B cell (primary cell): ENCODE data around the gene PTGER3. TPM values are rescaled to one million over a fixed set of nuclear protein-coding genes. Genes with fewer than 3 reads are reported as not detected.

ENCODE experiments used
- ATAC-seq: fragments of 200-7000 bp; cut with Tn5 transposase; one replicate; pipeline ENCODE4 v1.10.0; 2021; ENCODE audit warnings: low read depth, mild to moderate bottlenecking, moderate number of reproducible peaks, moderate library complexity
- CTCF ChIA-PET: fragments of 350-600 bp; sonication (Branson Sonifier 250); formaldehyde crosslinking; loops from one replicate; lab custom pipeline; 2021; ENCODE audit warnings: antibody characterized with exemption, inconsistent platforms; lab: Charles Lee
- POLR2A ChIA-PET: fragments of 350-600 bp; sonication (Branson Sonifier 250); formaldehyde crosslinking; loops from one replicate; lab custom pipeline; 2021; ENCODE audit warnings: antibody characterized with exemption; lab: Charles Lee
- DNase-seq: peaks from one replicate; pipeline ENCODE4 v3.0.0; 2013
- H2AFZ ChIP-seq: 2 replicates; pipeline ENCODE4 v1.6.1; 2012; ENCODE audit warnings: mild to moderate bottlenecking, low read depth, low read length; ENCODE audit not compliant: insufficient read depth, poor library complexity, severe bottlenecking
- H3K27ac ChIP-seq, 2 donors: 1 replicate in 1 of 2; 2 replicates in 1 of 2; pipeline ENCODE4 v1.5.1; 2012 to 2013; ENCODE audit warnings: low read length in 2 of 2, mild to moderate bottlenecking in 2 of 2, moderate library complexity in 1 of 2
- H3K27me3 ChIP-seq, 4 experiments: fragments of 200-600 bp in 1 of 4; sonication (generic) in 1 of 4; replicated peaks in 1 of 4; 1 replicate in 2 of 4; 2 replicates in 2 of 4; pipeline versions ENCODE4 v1.6.1 to v1.7.0; 2013 to 2016; ENCODE audit warnings: low read length in 3 of 4, mild to moderate bottlenecking in 2 of 4, mixed read lengths in 1 of 4, moderate library complexity in 1 of 4; ENCODE audit not compliant: insufficient read depth in 4 of 4, control insufficient read depth in 3 of 4; ENCODE audit errors: control extremely low read depth in 1 of 4
- H3K36me3 ChIP-seq, 2 experiments: replicated peaks in 1 of 2; 1 replicate in 1 of 2; 2 replicates in 1 of 2; pipeline versions ENCODE4 v1.6.1 to v1.7.1; 2013; ENCODE audit warnings: low read length in 1 of 2; ENCODE audit not compliant: insufficient read depth in 2 of 2, control insufficient read depth in 1 of 2; ENCODE audit errors: control extremely low read depth in 1 of 2, extremely low read depth in 1 of 2
- H3K4me1 ChIP-seq, 2 donors: fragments of 200-600 bp in 1 of 2; sonication (generic) in 1 of 2; 1 replicate in 1 of 2; 2 replicates in 1 of 2; pipeline versions ENCODE4 v1.5.1 to v1.6.1; 2013 to 2017; ENCODE audit warnings: low read length in 2 of 2; ENCODE audit not compliant: control insufficient read depth in 2 of 2, insufficient read depth in 2 of 2
- H3K4me2 ChIP-seq: replicated peaks from 2 replicates; pipeline ENCODE3; 2012; ENCODE audit warnings: mild to moderate bottlenecking, low read depth, low read length; ENCODE audit not compliant: poor library complexity, severe bottlenecking
- H3K4me3 ChIP-seq, 5 experiments: fragments of 200-600 bp in 1 of 5; sonication (generic) in 1 of 5; 1 replicate in 3 of 5; 2 replicates in 2 of 5; pipeline versions ENCODE4 v1.5.1 to v1.7.0; 2011 to 2016; ENCODE audit warnings: low read length in 4 of 5, mild to moderate bottlenecking in 4 of 5, low read depth in 2 of 5, control low read depth in 1 of 5, moderate library complexity in 1 of 5; ENCODE audit not compliant: insufficient read depth in 1 of 5; ENCODE audit errors: control extremely low read depth in 1 of 5, extremely low read depth in 1 of 5
- H3K79me2 ChIP-seq: fragments of 200-600 bp; sonication (generic); one replicate; pipeline ENCODE4 v1.6.0; 2016; ENCODE audit warnings: low read length; ENCODE audit not compliant: control insufficient read depth, insufficient read depth
- H3K9ac ChIP-seq: fragments of 200-600 bp; sonication (generic); 2 replicates; pipeline ENCODE4 v1.6.1; 2017; ENCODE audit warnings: mild to moderate bottlenecking, low read length, moderate library complexity
- H3K9me3 ChIP-seq, 3 donors: one replicate each; pipeline versions ENCODE4 v1.6.1 to v1.7.1; 2013; ENCODE audit warnings: low read length in 2 of 3; ENCODE audit not compliant: control insufficient read depth in 2 of 3, insufficient read depth in 1 of 3; ENCODE audit errors: control extremely low read depth in 1 of 3
- H4K20me1 ChIP-seq: 2 replicates; pipeline ENCODE4 v1.6.0; 2012; ENCODE audit warnings: mild to moderate bottlenecking, low read length; ENCODE audit not compliant: insufficient read depth, control insufficient read depth, poor library complexity, severe bottlenecking
- H3K27ac Mint-ChIP-seq: one replicate; pipeline ENCODE4 v1.8.0; 2021; ENCODE audit warnings: mixed read lengths
- H3K27me3 Mint-ChIP-seq: one replicate; pipeline ENCODE4 v1.8.0; 2021; ENCODE audit warnings: mixed read lengths
- H3K4me1 Mint-ChIP-seq: one replicate; pipeline ENCODE4 v1.8.0; 2021; ENCODE audit warnings: mixed read lengths
- H3K4me3 Mint-ChIP-seq: one replicate; pipeline ENCODE4 v1.8.0; 2021; ENCODE audit warnings: mixed read lengths
- H3K9me3 Mint-ChIP-seq: one replicate; pipeline ENCODE4 v1.8.0; 2022; ENCODE audit warnings: mixed read lengths; ENCODE audit not compliant: insufficient read depth
- CTCF ChIP-seq: fragments of 200-600 bp; IDR thresholded peaks from one replicate; pipeline ENCODE4 v1.8.0; 2022; ENCODE audit warnings: antibody characterized with exemption, mild to moderate bottlenecking
- EZH2 ChIP-seq: IDR thresholded peaks from 2 replicates; pipeline ENCODE4 v1.6.1; 2012; ENCODE audit warnings: borderline replicate concordance, low read depth, mild to moderate bottlenecking, moderate library complexity, low read length; ENCODE audit not compliant: insufficient read depth, poor library complexity, severe bottlenecking
- WGBS: methylation state at CpG from one replicate; pipeline ENCODE4 v1.1.5; 2013; ENCODE audit warnings: missing lambda C conversion rate; ENCODE audit not compliant: insufficient coverage; 5-methylcytosine and 5-hydroxymethylcytosine counted together
- intact Hi-C: fragments of 100-400 bp; cut with micrococcal nuclease; formaldehyde crosslinking; loops from one replicate; pipeline ENCODE4 v1.10.0; 2022
- polyA plus RNA-seq: library from polyadenylated mRNA; depleted of rRNA; stranded (reverse); fragments of >200 nt; gene quantifications from 2 replicates; pipeline ENCODE4 v1.2.3, GENCODE V29; 2012
- total RNA-seq, 2 donors: library from RNA; stranded (reverse); fragments of 120-200 nt in 1 of 2; gene quantifications; 1 replicate in 1 of 2; 2 replicates in 1 of 2; pipeline versions ENCODE4 v1.2.3 to v1.2.4, GENCODE V29; 2013 to 2022

PTGER3 gene
- total and polyA plus RNA-seq, 2 donors (not counting 1 experiment from before 2014, with no cell fraction given) = 0.27 TPM; not detected in 1

- no peaks in the 10 kb centered on the region for H3K9me3 Mint-ChIP-seq
- POLR2A ChIA-PET = no interaction called here
- Histone ChIP-seq H3K4me1 (peaks cover 17 to 21% of the 10 kb centered on the region in 2 donors), H3K36me3 (no peaks in the 10 kb centered on the region), H3K9me3 (peaks cover 0 to 11% (median 0%) of the 10 kb centered on the region in 3 donors), H2AFZ (no peak overlapping the region), H3K27ac (no peak overlapping the region), H3K4me3 (no peak overlapping the region), H3K4me2 (no peak overlapping the region), H3K27me3 (peaks cover 0 to 35% (median 31%) of the 10 kb centered on the region in 4 experiments), H3K79me2 (no peaks in the 10 kb centered on the region), H4K20me1 (no peaks in the 10 kb centered on the region), H3K9ac (no peak overlapping the region)
- 100% methylated on average over 1 of the region's 1 CpG for WGBS
- TF ChIP-seq CTCF (no peak), EZH2 (no peak)
- H3K27ac Mint-ChIP-seq = no peak overlapping the region
- H3K27me3 Mint-ChIP-seq = peaks cover 59% of the 10 kb centered on the region
- ATAC-seq = no peak
- intact Hi-C loops = loop anchor here (5.0 kb wide), 1 partner anchor 37 kb away; the partner anchor contains the start of gene ZRANB2
- no peak overlapping the region for H3K4me3 Mint-ChIP-seq
- peaks cover 17% of the 10 kb centered on the region for H3K4me1 Mint-ChIP-seq
- no peak for DNase-seq
- CTCF ChIA-PET = no interaction called here
Measured at GRCh38 chr1:71044833-71045232, 2.8 kb downstream of the PTGER3 start.

- intact Hi-C loops = no loop called here
- H3K27ac Mint-ChIP-seq = no peak overlapping the region
- H3K36me3 ChIP-seq = no peaks in the 10 kb centered on the region
Measured at GRCh38 chr1:71043065-71043464, 4.6 kb downstream of the PTGER3 start.

More at GRCh38 chr1:71043065-71043464, 4.6 kb downstream of the PTGER3 start:
- ChIA-PET POLR2A (no interaction called here), CTCF (interaction anchor here (0.7 kb wide), 1 partner anchor 585 kb away, joined by 3 read pairs; no protein-coding TSS in a partner anchor)
- Mint-ChIP-seq H3K27me3 (peaks cover 62% of the 10 kb centered on the region), H3K4me3 (no peak overlapping the region), H3K4me1 (peaks cover 15% of the 10 kb centered on the region), H3K9me3 (no peaks in the 10 kb centered on the region)
- ATAC-seq (no peak), DNase-seq (no peak)
- Histone ChIP-seq H3K4me3 (no peak overlapping the region), H3K27me3 (peaks cover 0 to 25% (median 21%) of the 10 kb centered on the region in 4 experiments), H3K9me3 (peaks cover 0 to 11% (median 0%) of the 10 kb centered on the region in 3 donors), H4K20me1 (no peaks in the 10 kb centered on the region), H3K9ac (no peak overlapping the region), H3K79me2 (no peaks in the 10 kb centered on the region), H3K4me1 (peaks cover 17 to 19% of the 10 kb centered on the region in 2 donors), H2AFZ (no peak overlapping the region), H3K27ac (no peak overlapping the region), H3K4me2 (no peak overlapping the region)
- TF ChIP-seq EZH2 (no peak), CTCF (no peak)
